Caco-2 (cell line): ENCODE measurements around the gene PRKCB. TPM values are rescaled to one million over a fixed set of nuclear protein-coding genes. Genes with fewer than 3 reads are reported as not detected.

ENCODE experiments used
- BruUV-seq: library from RNA; stranded (reverse); fragments of 400-500 nt; replicated peaks from 2 replicates; lab custom pipeline; 2021; lab: Mats Ljungman, UMichigan
- CTCF ChIA-PET: fragments of 300-600 bp; sonication (Branson Sonifier 250); formaldehyde crosslinking; loops from one replicate; lab custom pipeline; 2022; ENCODE audit warnings: antibody characterized with exemption; lab: Charles Lee
- POLR2A ChIA-PET: fragments of 300-600 bp; sonication (Branson Sonifier 250); formaldehyde crosslinking; loops from one replicate; lab custom pipeline; 2022; ENCODE audit warnings: antibody characterized with exemption; lab: Charles Lee
- DNase-seq, 2 experiments: peaks; one replicate each; pipeline versions ENCODE4 v3.0.0 to v3.0.0-alpha.2; 2020 to 2022
- H3K27me3 ChIP-seq: replicated peaks from 2 replicates; pipeline ENCODE4 v1.6.0; 2011; ENCODE audit warnings: low read length; ENCODE audit not compliant: control insufficient read depth, insufficient read depth
- H3K36me3 ChIP-seq: 2 replicates; pipeline ENCODE4 v1.5.1; 2011; ENCODE audit warnings: low read length; ENCODE audit not compliant: control insufficient read depth, insufficient read depth
- H3K4me1 ChIP-seq: fragments of 250-450 bp; sonication (Bioruptor Pico); 2 replicates; pipeline ENCODE4 v1.5.1; 2020; ENCODE audit warnings: mild to moderate bottlenecking
- H3K4me3 ChIP-seq: 2 replicates; pipeline ENCODE4 v1.5.1; 2011; ENCODE audit warnings: low read depth, mild to moderate bottlenecking, control low read depth, low read length
- H3K9me3 ChIP-seq: fragments of 250-450 bp; sonication (Bioruptor Pico); 2 replicates; pipeline ENCODE4 v1.5.1; 2020; ENCODE audit warnings: mild to moderate bottlenecking, moderate library complexity
- H3K27ac Mint-ChIP-seq: one replicate; pipeline ENCODE4 v1.8.0; 2022; ENCODE audit warnings: mixed read lengths; ENCODE audit not compliant: unreplicated experiment
- H3K27me3 Mint-ChIP-seq: one replicate; pipeline ENCODE4 v1.8.0; 2022; ENCODE audit warnings: mixed read lengths; ENCODE audit not compliant: insufficient read depth, unreplicated experiment
- H3K36me3 Mint-ChIP-seq: one replicate; pipeline ENCODE4 v1.8.0; 2022; ENCODE audit warnings: mild to moderate bottlenecking, mixed read lengths; ENCODE audit not compliant: insufficient read depth, unreplicated experiment
- H3K4me1 Mint-ChIP-seq: one replicate; pipeline ENCODE4 v1.8.0; 2022; ENCODE audit warnings: low read depth, mixed read lengths; ENCODE audit not compliant: unreplicated experiment
- H3K4me3 Mint-ChIP-seq: one replicate; pipeline ENCODE4 v1.8.0; 2022; ENCODE audit warnings: mild to moderate bottlenecking, moderate library complexity, mixed read lengths; ENCODE audit not compliant: unreplicated experiment
- H3K9me3 Mint-ChIP-seq: one replicate; pipeline ENCODE4 v1.8.0; 2022; ENCODE audit warnings: mixed read lengths; ENCODE audit not compliant: unreplicated experiment
- CTCF ChIP-seq, 2 experiments: fragments of 200-600 bp in 1 of 2; IDR thresholded peaks; 1 replicate in 1 of 2; 2 replicates in 1 of 2; pipeline versions ENCODE4 v1.5.1 to v1.8.0; 2011 to 2022; ENCODE audit warnings: antibody characterized with exemption in 1 of 2, control low read depth in 1 of 2, inconsistent platforms in 1 of 2, low read depth in 1 of 2, low read length in 1 of 2, mild to moderate bottlenecking in 1 of 2, moderate library complexity in 1 of 2; ENCODE audit not compliant: insufficient read depth in 1 of 2, severe bottlenecking in 1 of 2, unreplicated experiment in 1 of 2
- intact Hi-C: fragments of 100-400 bp; cut with micrococcal nuclease; formaldehyde crosslinking; loops from one replicate; pipeline ENCODE4 v1.10.0; 2022; ENCODE audit not compliant: unreplicated experiment
- total RNA-seq: library from RNA; stranded (reverse); gene quantifications from 2 replicates; pipeline ENCODE4 v1.2.3, GENCODE V29; 2022

PRKCB gene
- total RNA-seq, 1 experiment from 2014 or later, result not detected

DNA sequence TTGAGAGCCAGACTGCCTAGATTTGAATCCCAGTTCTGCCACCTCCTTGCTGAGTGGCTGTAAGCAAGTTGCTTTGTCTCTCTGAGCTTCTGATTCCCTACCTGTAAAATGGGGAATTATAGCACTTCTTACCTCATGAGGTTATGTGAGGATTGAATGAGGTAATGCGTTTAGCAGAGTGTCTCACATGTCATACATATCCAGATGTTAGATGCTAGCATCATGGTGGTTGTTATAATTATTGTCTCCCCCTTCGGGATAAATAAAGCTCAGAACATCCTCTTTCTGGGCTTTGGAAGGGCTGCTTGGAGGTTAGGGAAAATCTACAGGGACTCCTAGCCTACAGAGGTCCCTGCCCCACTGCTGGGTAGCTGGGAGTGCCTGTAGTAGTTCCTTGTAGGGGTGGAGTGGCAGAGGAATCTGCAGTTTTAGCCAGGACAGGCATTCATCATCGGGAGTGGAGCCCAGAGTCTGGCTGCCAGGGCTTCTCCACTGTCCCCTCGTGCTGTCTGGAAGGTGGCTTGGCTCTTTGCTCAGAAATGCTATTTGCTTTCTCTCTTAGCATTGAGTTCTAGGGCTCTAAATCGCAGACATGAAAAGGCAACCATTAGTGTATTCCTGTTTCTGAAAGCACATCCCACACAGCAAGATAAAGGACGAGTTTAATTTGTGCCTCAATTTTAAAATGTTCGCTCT lies 282.5 kb downstream of the PRKCB start:
- DNase-seq, result no peak
- Mint-ChIP-seq H3K36me3 (no peaks in the 10 kb centered on the region), H3K9me3 (no peaks in the 10 kb centered on the region), H3K27me3 (peaks cover 30% of the 10 kb centered on the region), H3K27ac (no peak overlapping the region), H3K4me1 (no peaks in the 10 kb centered on the region), H3K4me3 (no peak overlapping the region)
- intact Hi-C loops, result no loop called here
- ChIA-PET CTCF (no interaction called here), POLR2A (no interaction called here)
- no peak overlapping the region for H3K4me3 ChIP-seq
- TF ChIP-seq CTCF (IDR thresholded peaks at IDR 0.05; ENCODE audit: insufficient read depth in 1 of 2, low read depth in 1 of 2, low read length in 1 of 2, severe bottlenecking in 1 of 2, unreplicated experiment in 1 of 2), result no peak
- no peaks in the 10 kb centered on the region for H3K9me3 ChIP-seq
- H3K27me3 ChIP-seq, result no peaks in the 10 kb centered on the region
- no TSS peak for BruUV-seq
- no peaks in the 10 kb centered on the region for H3K36me3 ChIP-seq
- H3K4me1 ChIP-seq, result no peaks in the 10 kb centered on the region

DNA sequence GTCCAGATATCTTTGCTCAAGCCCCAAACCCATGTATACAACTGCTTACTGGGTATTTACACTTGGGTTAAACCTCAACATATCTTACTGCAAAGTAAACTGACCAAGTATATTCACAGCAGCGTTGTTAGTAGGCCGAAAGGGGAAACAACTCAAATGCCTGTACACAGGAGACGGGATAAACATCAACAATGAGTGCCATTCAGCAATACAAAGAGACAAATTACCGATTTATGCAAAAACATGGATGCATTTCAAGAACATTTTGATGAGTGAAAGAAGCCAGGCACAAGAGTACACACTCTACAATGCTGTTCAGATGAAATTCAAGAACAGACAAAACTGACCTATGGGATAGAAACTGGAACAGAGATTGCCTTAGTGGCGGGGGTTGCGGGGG lies 284.0 kb downstream of the PRKCB start:
- H3K4me1 Mint-ChIP-seq, result no peaks in the 10 kb centered on the region

GRCh38 chr16:24123275-24123674 lies 287.5 kb downstream of the PRKCB start:
- Histone ChIP-seq H3K27me3 (no peaks in the 10 kb centered on the region), H3K4me1 (no peaks in the 10 kb centered on the region), H3K9me3 (no peaks in the 10 kb centered on the region), H3K4me3 (no peak overlapping the region), H3K36me3 (no peaks in the 10 kb centered on the region)
- ChIA-PET POLR2A (no interaction called here), CTCF (no interaction called here)
- Mint-ChIP-seq H3K9me3 (no peaks in the 10 kb centered on the region), H3K36me3 (no peaks in the 10 kb centered on the region), H3K4me1 (no peaks in the 10 kb centered on the region), H3K27ac (no peak overlapping the region), H3K27me3 (peaks cover 42% of the 10 kb centered on the region), H3K4me3 (no peak overlapping the region)
- intact Hi-C loops, result no loop called here
- no peak for TF ChIP-seq CTCF (IDR thresholded peaks at IDR 0.05; ENCODE audit: insufficient read depth in 1 of 2, low read depth in 1 of 2, low read length in 1 of 2, severe bottlenecking in 1 of 2, unreplicated experiment in 1 of 2)
- BruUV-seq, result no TSS peak
- no peak for DNase-seq

More for the DNA sequence above, 284.0 kb downstream of the PRKCB start:
- Mint-ChIP-seq H3K27ac (no peak overlapping the region), H3K4me3 (no peak overlapping the region), H3K27me3 (peaks cover 35% of the 10 kb centered on the region), H3K9me3 (no peaks in the 10 kb centered on the region), H3K36me3 (no peaks in the 10 kb centered on the region)
- Histone ChIP-seq H3K9me3 (no peaks in the 10 kb centered on the region), H3K27me3 (no peaks in the 10 kb centered on the region), H3K4me1 (no peaks in the 10 kb centered on the region), H3K36me3 (no peaks in the 10 kb centered on the region), H3K4me3 (no peak overlapping the region)
- POLR2A ChIA-PET, result no interaction called here
- TF ChIP-seq CTCF (IDR thresholded peaks at IDR 0.05; ENCODE audit: insufficient read depth in 1 of 2, low read depth in 1 of 2, low read length in 1 of 2, severe bottlenecking in 1 of 2, unreplicated experiment in 1 of 2), result no peak
- intact Hi-C loops, result no loop called here
- CTCF ChIA-PET, result no interaction called here
- BruUV-seq, result no TSS peak
- DNase-seq, result no peak
